SJCRH30 (cell line): Measurements from ENCODE around the gene TMA7. TPM values are rescaled to one million over a fixed set of nuclear protein-coding genes. Genes with fewer than 3 reads are reported as not detected.
"Not testable (repeated sequence)": the region's sequence is repeated elsewhere in the genome, so short reads cannot be mapped to it uniquely, and the experiment has no call there.

Experiments
- DNase-seq, 2 experiments: peaks; one replicate each; pipeline ENCODE4 v3.0.0-alpha.2; 2015 to 2020
- H3K27ac ChIP-seq: fragments of 250-450 bp; sonication (Bioruptor Pico); 2 replicates; pipeline ENCODE4 v1.5.1; 2020; ENCODE audit warnings: mild to moderate bottlenecking, moderate library complexity
- H3K27me3 ChIP-seq: fragments of 250-450 bp; sonication (Bioruptor Pico); 2 replicates; pipeline ENCODE4 v1.5.1; 2020; ENCODE audit warnings: mild to moderate bottlenecking, moderate library complexity
- H3K36me3 ChIP-seq: fragments of 250-450 bp; sonication (Bioruptor Pico); 2 replicates; pipeline ENCODE4 v1.5.1; 2020; ENCODE audit warnings: mild to moderate bottlenecking, moderate library complexity
- H3K4me1 ChIP-seq: fragments of 250-450 bp; sonication (Bioruptor Pico); 2 replicates; pipeline ENCODE4 v1.5.1; 2020; ENCODE audit warnings: mild to moderate bottlenecking, moderate library complexity
- H3K4me3 ChIP-seq: fragments of 250-450 bp; sonication (Bioruptor Pico); 2 replicates; pipeline ENCODE4 v1.5.1; 2020; ENCODE audit warnings: mild to moderate bottlenecking, moderate library complexity
- H3K9me3 ChIP-seq: fragments of 250-450 bp; sonication (Bioruptor Pico); replicated peaks from 2 replicates; pipeline ENCODE4 v1.5.1; 2020; ENCODE audit warnings: mild to moderate bottlenecking, moderate library complexity
- total RNA-seq: library from RNA; depleted of rRNA; stranded (reverse); fragments of >200 nt; shearing (Covaris generic); gene quantifications from 2 replicates; pipeline ENCODE4 v1.2.3, GENCODE V29; 2014

Gene TMA7
- total RNA-seq, 1 experiment from 2014 or later, result 498 TPM

DNA sequence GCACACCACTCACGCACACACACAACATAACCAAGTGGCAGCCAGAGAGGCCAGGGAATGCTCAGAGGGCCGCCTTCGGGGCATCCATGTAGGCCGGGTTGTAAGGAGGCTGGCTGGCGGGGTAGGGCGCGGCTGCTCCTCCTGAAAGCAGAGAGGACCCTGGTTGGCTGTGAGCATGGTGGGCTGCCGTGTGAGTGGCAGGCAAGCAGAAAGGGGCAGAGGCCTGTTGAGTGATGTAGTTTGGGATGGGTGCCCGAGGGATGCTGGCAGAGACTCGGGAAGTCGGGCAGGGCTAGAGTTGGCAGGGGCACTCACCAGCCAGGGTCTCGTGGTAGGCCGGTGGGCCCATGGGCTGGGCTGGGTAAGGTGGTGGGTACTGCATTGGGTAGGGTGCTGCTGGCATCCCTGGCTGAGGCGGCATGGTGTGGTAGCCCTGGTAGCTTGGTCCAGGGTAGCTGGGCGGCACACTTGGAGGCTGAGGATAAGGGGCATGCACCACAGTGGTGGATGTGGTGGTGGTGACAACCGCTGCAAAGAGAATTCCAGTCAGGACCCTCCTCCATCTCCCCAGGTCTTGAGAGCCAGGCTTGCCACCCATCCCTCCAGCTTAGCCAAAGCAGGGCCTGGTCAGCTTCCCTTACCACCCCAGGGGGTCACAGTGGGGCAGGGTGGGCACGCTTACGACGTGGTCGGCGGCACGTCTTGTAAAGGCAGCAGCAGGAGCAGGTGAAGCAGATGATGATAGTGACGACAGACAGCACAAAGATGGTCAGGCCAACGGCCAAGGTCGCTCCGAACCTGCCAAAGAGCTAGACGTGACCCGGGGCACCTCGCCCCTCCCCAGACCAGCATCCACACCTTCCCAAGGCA is 29.2 kb downstream of the TMA7 start:
- Histone ChIP-seq H3K27ac (no peak overlapping the region; the same call in 1 of the 2 replicates), H3K9me3 (no peaks in the 10 kb centered on the region), H3K4me1 (peaks cover 21% of the 10 kb centered on the region), H3K36me3 (no peaks in the 10 kb centered on the region), H3K4me3 (no peak overlapping the region), H3K27me3 (no peaks in the 10 kb centered on the region)
- DNase-seq, result peak in 1 of 2 experiments; percentile 9

DNA sequence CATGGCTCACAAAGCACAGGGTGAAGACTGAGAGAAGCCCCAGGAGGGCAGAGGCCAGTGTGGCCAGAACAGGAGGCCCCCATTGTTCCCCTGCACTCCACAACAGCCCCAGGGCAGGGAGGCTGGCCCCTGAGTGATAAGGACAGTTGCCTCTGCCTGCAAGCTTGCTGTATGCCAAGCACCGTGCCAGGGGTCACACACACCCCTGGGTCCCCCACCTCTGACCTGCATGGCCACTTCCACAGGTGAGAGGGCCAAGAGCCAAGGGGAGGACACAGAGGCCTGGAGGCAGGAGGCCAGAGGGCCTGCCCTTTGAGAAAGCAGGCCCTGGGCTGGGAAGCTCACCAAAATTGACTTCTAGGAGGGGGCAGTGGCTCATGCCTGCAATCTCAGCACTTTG is 30.2 kb downstream of the TMA7 start:
- Histone ChIP-seq H3K27ac (peak overlapping the region; percentile 51), H3K27me3 (no peaks in the 10 kb centered on the region), H3K36me3 (no peaks in the 10 kb centered on the region), H3K9me3 (no peaks in the 10 kb centered on the region), H3K4me3 (no peak overlapping the region), H3K4me1 (peaks cover 19% of the 10 kb centered on the region)
- peak; percentile 45 to 58 for DNase-seq

DNA sequence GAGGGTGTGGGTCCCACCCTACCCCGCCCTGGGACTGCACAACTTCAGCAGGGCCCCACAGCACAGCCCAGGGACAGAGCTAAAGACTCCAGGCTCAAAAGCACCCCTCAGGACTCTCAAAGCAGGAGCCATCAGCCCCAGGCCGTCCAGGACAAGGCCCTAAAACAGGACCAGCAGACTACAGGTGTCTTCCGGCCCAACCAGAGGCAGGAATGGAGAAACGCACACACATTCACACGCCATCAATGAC is 32.5 kb downstream of the TMA7 start:
- Histone ChIP-seq H3K4me3 (peak overlapping the region; percentile 70), H3K4me1 (peaks cover 16% of the 10 kb centered on the region), H3K27me3 (no peaks in the 10 kb centered on the region), H3K27ac (peak overlapping the region; percentile 92), H3K36me3 (no peaks in the 10 kb centered on the region), H3K9me3 (no peaks in the 10 kb centered on the region)
- no peak for DNase-seq

DNA sequence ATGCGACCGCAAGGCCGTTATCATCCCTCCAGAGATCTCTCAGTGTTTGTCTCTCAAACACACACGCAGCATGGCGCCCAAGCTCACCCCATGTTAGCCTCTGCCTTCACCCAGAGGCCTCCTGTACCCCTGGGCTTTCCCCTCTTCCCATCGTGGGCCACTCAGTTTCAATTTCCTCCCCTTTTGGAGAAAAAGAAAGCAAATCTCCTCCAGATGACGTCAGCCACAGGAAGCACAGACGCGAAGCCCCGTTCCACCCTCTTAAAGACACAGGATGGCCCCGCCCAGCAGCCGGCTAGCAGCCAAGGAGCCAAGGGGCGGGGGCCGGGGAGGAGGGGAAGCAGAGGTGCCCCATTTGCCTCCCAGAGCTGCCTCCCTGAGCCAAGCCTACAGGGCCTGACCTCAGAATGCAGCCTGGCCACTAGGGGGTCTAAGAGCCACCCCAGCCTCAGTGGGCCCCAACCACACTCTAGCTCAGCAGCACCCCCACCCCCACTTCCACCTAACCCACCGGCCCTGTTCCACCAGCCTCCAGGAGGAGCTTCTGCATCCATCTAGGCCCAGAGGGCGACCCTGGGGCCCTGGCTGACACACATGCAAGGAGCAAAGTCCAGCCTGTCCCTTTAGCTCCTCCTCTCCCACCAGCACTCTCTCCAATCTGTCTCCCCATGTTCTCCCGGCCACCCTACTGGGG is 33.0 kb downstream of the TMA7 start:
- peaks cover 15% of the 10 kb centered on the region for H3K4me1 ChIP-seq
- no peaks in the 10 kb centered on the region for H3K36me3 ChIP-seq
- H3K27ac ChIP-seq, result peak overlapping the region; percentile 92
- no peaks in the 10 kb centered on the region for H3K9me3 ChIP-seq
- H3K27me3 ChIP-seq, result no peaks in the 10 kb centered on the region
- DNase-seq, result peak; percentile 93 to 95
- peak overlapping the region; percentile 70 for H3K4me3 ChIP-seq

DNA sequence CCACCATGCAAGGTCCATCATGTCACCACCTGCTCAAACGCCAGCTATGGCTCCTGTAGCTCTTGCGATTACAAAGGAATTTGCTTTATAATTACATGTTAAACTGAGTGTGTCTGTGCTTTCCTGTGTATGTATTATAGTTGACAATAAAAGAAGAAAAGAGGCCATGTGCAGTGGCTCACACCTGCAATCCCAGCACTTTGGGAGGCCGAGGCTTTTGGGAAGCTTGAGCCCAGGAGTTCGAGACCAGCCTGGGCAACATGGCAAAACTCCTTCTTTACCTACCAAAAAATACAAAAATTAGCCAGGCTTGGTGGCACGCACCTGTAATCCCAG is 33.5 kb downstream of the TMA7 start:
- H3K27ac ChIP-seq, result peak overlapping the region; percentile 92; the same call in 1 of the 2 replicates
- H3K27me3 ChIP-seq, result no peaks in the 10 kb centered on the region
- H3K36me3 ChIP-seq, result no peaks in the 10 kb centered on the region
- peaks cover 15% of the 10 kb centered on the region for H3K4me1 ChIP-seq
- DNase-seq, result no peak
- peak overlapping the region; percentile 70; the same call in 1 of the 2 replicates for H3K4me3 ChIP-seq
- H3K9me3 ChIP-seq, result no peaks in the 10 kb centered on the region

DNA sequence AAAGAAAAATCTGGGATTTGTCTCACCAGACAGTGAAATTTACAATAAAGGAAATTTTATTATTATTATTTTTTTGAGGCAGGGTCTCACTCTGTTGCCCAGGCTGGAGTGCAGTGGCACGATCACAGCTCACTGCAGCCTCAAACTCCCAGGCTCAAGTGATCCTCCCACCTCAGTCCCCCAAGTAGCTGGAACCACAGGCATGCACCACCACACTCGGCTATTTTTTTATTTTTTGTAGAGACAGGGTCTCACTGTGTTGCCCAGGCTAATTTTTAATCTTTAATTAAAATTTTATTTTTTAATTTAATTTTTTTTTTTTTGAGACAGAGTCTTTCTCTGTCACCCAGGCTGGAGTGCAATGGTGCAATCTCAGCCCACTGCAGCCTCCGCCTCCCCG is 34.0 kb downstream of the TMA7 start:
- not testable (repeated sequence) for DNase-seq, H3K27me3 ChIP-seq, H3K36me3 ChIP-seq, H3K9me3 ChIP-seq, H3K27ac ChIP-seq, H3K4me3 ChIP-seq
- peaks cover 15% of the 10 kb centered on the region for H3K4me1 ChIP-seq

DNA sequence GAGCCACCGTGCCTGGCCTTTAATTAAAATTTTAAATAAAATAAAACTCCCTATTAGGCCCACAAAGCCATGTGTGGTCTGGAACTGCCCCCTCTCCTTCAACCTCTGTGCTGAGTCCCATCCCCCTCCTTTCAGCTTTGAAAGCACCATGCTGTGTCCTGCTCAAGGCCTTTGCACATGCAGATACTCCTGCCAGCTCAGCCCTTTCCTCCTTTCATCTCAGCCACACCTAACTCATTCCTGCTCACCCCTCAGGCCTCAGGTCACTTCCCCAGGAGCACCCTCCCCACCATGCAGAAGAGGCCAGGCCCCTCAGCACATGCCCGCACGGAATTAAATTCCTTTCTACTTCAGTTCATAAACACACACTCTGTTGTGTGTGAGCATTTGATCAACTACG is 34.6 kb downstream of the TMA7 start:
- H3K9me3 ChIP-seq, result no peaks in the 10 kb centered on the region
- H3K27ac ChIP-seq, result no peak overlapping the region
- no peaks in the 10 kb centered on the region for H3K27me3 ChIP-seq
- no peaks in the 10 kb centered on the region for H3K36me3 ChIP-seq
- no peak for DNase-seq
- peaks cover 13% of the 10 kb centered on the region for H3K4me1 ChIP-seq
- no peak overlapping the region for H3K4me3 ChIP-seq

DNA sequence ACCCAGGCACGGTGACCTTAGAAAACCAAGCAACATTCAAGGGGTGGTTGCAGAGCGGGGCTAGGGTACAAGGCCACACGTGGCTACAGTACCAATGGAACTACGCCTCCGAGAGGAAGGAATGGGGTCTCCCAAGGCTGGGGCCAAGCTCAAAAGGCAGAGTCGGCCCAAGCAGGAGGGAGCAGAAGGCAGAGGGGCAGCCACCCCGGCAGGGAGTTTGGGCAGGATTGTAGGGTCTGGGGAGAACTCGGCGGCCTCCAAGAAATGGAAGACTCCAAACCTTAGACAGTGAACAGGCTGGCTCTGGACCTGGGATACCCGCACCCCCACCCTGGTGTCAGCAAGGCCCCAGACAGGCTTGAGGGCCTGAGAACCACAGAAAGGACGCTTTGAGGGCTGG is 35.1 kb downstream of the TMA7 start:
- no peak for DNase-seq
- no peak overlapping the region for H3K27ac ChIP-seq
- H3K4me3 ChIP-seq, result no peak overlapping the region
- H3K36me3 ChIP-seq, result no peaks in the 10 kb centered on the region
- no peaks in the 10 kb centered on the region for H3K9me3 ChIP-seq
- no peaks in the 10 kb centered on the region for H3K27me3 ChIP-seq
- peaks cover 7% of the 10 kb centered on the region for H3K4me1 ChIP-seq

DNA sequence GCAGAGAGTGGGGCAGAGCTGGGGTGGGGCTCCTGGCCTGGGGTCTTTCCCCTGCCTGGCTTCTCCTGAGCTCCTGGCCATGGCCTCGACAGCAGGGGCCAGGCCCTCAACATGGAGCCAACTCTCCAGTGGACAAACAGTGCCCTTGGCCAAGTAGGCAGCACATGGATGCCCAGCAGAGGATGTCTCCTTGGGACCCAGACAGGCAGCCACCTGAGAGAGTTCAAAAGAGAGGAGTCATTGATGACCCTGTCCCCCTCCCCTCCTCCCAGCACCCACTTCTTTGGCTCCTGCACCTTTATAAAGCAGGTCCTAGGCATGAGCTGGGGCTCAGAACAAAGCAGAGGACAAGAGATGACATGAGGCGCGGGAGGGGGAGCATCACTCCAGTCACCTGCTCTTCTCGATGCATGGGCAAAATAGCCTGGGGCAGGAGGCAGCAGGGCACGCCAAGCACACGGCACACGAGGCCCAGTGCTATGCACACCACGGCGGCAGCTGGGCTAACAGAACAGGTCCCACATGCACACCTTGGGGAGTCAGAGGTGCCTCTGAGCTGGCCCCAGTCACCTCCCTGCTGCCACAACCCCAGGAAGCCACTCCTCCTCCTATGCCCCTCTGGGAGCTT is 36.5 kb downstream of the TMA7 start:
- no peaks in the 10 kb centered on the region for H3K27me3 ChIP-seq
- H3K4me1 ChIP-seq, result peaks cover 3% of the 10 kb centered on the region; the same call in 1 of the 2 replicates
- no peak overlapping the region for H3K4me3 ChIP-seq
- H3K27ac ChIP-seq, result no peak overlapping the region
- H3K9me3 ChIP-seq, result no peaks in the 10 kb centered on the region
- DNase-seq, result no peak
- no peaks in the 10 kb centered on the region for H3K36me3 ChIP-seq

DNA sequence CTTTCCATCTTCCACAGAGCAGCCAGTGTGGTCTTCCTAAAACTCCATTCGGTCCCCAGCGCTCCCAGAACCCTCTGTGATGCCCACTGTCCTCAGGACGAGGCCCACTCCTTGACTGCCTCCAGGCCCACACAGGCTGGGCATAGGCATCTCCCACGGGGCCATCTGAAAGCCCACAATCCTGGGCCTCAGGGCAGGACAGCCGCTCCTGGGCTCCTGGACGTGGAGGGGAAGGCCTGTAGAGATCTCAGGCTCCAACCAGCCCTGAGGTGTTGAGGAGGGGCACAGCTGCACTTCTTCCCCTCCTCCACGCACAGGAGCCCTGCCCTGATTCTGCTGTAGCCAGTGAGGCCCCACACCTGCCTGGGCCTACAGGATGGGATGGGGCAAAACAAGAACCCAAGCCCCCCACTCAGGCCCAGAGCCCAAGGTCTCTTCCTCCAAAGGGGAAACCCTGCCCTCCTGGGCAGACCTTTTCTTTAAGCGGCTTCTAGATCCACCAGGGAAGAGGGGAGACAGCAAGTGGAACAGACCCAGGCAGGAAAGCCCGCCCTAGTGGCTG is 38.0 kb downstream of the TMA7 start:
- Histone ChIP-seq H3K36me3 (no peaks in the 10 kb centered on the region), H3K4me3 (no peak overlapping the region), H3K9me3 (no peaks in the 10 kb centered on the region), H3K27me3 (no peaks in the 10 kb centered on the region), H3K27ac (no peak overlapping the region), H3K4me1 (peaks cover 3% of the 10 kb centered on the region; the same call in 1 of the 2 replicates)
- DNase-seq, result peak in 1 of 2 experiments; percentile 16

DNA sequence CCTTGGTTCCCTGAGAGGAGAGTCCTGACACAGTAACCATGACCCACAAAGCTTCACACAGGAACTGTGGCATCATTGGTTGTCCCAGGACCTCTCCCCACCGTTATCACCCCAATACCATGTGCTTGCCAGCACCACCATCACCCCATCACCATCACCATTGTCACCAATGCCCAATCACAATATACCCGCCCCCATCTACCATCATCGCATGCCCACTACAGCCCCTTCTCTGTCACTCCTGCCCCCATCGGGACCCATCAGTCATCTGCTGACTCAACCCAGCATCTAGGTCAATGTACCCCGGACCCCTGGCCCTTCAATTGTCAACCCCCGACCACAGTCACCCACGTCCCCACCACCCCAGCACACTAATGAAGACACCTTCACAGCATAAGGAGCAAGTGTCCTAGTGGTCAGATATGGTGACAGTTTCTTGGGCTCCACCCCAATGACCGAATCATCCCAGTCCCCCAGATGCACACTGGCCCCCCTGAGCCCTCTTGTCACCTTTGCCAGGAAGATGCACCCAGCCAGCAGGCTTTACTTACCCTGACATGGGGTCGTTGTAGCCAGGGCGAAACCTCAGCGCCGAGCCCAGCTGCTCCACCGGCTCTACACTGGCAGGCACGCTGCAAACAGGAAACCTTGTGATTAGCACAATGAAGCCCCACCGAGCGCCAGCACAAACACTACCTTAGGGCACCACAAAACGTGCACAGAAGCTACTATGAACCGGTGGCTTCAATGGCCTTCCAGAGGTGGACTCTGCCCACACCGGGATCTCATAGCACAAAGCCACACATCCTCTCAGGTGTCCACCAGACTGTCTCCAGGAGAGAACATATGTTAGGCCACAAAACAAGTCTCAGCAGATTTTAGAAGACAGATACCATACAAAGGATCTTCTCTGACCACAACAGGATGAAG is 38.8 kb downstream of the TMA7 start:
- H3K4me1 ChIP-seq, result no peaks in the 10 kb centered on the region
- no peaks in the 10 kb centered on the region for H3K36me3 ChIP-seq
- no peaks in the 10 kb centered on the region for H3K27me3 ChIP-seq
- no peak overlapping the region for H3K27ac ChIP-seq
- DNase-seq, result no peak
- no peak overlapping the region for H3K4me3 ChIP-seq
- H3K9me3 ChIP-seq, result no peaks in the 10 kb centered on the region

DNA sequence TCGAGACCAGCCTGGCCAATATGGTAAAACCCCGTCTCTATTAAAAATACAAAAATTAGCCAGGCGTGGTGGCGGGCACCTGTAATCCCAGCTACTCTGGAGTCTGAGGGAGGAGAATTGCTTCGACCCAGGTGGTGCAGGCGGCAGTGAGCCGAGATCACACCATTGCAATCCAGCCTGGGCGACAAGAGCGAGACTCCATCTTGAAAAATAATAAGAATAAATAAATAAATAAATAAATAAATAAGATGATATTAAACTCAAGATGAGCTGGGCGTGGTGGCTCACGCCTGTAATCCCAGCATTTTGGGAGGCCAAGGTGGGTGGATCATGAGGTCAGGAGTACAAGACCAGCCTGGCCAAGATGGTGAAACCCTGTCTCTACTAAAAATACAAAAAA is 40.8 kb downstream of the TMA7 start:
- H3K36me3 ChIP-seq, H3K4me1 ChIP-seq, H3K9me3 ChIP-seq, H3K27me3 ChIP-seq, DNase-seq, H3K27ac ChIP-seq, H3K4me3 ChIP-seq: not testable (repeated sequence)

DNA sequence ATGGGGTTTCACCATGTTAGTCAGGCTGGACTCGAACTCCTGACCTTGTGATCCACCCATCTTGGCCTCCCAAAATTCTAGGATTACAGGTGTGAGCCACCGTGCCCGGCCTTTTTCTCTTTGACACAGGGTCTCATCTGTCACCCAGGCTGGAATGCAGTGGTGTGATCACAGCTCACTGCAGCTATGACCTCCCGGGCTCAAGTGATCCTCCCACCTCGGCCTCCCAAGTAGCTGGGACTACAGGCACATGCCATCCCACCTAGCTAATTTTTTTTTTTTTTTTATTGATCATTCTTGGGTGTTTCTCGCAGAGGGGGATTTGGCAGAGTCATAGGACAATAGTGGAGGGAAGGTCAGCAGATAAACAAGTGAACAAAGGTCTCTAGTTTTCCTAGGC is 42.8 kb downstream of the TMA7 start:
- not testable (repeated sequence) for DNase-seq, H3K27me3 ChIP-seq, H3K4me3 ChIP-seq, H3K4me1 ChIP-seq, H3K36me3 ChIP-seq, H3K27ac ChIP-seq, H3K9me3 ChIP-seq

DNA sequence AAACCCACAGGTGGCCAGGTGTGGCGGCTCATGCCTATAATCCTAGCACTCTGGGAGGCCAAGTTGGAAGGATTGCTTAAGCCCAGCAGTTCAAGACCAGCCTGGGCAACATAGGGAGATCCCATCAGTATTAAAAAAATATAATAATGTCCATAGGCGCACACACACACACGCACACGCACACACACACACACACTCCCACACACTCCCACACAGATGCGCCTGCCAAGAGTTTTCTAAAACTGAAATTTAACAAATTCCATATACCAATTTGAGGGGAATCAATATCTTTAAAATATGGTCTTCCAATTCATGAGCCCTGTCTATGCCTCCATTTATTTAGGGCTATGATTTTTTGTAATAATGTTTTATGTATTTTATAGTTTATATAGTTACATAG is 46.9 kb downstream of the TMA7 start:
- no peaks in the 10 kb centered on the region for H3K9me3 ChIP-seq
- H3K4me3 ChIP-seq, result no peak overlapping the region
- peaks cover 5% of the 10 kb centered on the region; the same call in 1 of the 2 replicates for H3K4me1 ChIP-seq
- DNase-seq, result no peak
- no peaks in the 10 kb centered on the region for H3K36me3 ChIP-seq
- no peak overlapping the region for H3K27ac ChIP-seq
- H3K27me3 ChIP-seq, result no peaks in the 10 kb centered on the region
